22Rv1 (cell line): Measurements from ENCODE around the gene PTPN21.

ENCODE experiments used
- H3K27ac ChIP-seq: fragments of 450-650 bp; 2 replicates; pipeline ENCODE4 v1.5.1; 2017
- ZFX ChIP-seq: fragments of 450-650 bp; IDR thresholded peaks from 2 replicates; pipeline ENCODE4 v1.6.1; 2017; ENCODE audit warnings: antibody characterized with exemption, borderline replicate concordance
- TF ChIP-seq, protein P1 (sequence below): fragments of 450-650 bp; IDR thresholded peaks from 2 replicates; pipeline ENCODE4 v1.5.1; 2017; ENCODE audit warnings: mild to moderate bottlenecking

PTPN21 gene

DNA sequence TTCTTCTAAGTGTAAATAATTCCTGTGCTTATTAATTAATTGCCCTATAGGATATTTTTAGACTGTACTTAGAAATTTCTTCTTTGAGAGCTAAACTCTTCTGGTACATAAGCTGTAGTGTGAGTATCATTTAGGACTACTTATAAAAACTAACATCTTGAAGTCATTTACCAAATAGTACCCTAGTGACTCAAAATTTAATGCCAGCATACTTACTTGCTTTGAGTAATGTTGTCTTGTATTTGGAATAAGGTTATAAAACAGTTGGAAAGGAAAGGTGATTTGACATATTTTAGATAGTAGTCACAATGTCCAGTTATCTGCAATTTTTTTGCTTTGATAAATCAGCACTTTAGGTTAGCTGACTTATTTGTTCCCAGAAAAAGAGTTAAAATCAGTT lies 130.2 kb downstream of the PTPN21 start:
- no peak for TF ChIP-seq ZFX
- TF ChIP-seq, protein P1, sequence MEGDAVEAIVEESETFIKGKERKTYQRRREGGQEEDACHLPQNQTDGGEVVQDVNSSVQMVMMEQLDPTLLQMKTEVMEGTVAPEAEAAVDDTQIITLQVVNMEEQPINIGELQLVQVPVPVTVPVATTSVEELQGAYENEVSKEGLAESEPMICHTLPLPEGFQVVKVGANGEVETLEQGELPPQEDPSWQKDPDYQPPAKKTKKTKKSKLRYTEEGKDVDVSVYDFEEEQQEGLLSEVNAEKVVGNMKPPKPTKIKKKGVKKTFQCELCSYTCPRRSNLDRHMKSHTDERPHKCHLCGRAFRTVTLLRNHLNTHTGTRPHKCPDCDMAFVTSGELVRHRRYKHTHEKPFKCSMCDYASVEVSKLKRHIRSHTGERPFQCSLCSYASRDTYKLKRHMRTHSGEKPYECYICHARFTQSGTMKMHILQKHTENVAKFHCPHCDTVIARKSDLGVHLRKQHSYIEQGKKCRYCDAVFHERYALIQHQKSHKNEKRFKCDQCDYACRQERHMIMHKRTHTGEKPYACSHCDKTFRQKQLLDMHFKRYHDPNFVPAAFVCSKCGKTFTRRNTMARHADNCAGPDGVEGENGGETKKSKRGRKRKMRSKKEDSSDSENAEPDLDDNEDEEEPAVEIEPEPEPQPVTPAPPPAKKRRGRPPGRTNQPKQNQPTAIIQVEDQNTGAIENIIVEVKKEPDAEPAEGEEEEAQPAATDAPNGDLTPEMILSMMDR = no peak

DNA sequence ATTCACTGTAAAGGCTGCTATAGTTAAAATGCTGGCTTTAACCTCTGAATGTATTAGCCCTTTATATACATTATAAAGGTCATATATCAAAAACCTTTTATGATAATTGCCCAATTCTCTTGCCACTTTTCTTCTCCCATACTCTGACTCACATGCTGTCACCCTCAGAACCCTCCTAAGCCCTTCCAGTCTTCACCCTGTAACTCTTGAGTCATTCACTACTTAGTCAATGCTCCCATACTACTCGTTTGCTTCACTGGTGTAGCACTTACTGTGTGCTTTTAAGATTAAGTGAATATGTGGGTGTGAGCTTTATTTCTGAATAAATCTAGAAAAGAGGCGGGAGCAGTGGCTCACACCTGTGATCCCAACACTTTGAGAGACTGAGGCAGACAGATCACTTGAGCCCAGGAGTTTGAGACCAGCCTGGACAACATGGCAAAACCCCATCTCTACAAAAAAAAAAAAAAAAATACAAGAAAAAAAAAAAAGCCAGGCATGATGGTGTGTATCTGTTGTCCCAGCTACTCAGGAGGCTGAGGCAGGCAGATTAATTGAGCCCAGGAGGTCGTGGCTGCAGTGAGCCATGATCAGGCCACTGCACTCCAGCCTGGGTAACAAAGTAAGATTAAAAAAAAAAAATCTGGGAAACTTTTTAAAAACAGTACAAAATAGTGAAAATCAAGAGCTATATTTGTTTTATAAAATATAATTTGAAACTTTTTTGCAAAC lies 131.7 kb downstream of the PTPN21 start:
- H3K27ac ChIP-seq = no peak overlapping the region
- TF ChIP-seq, protein P1 = no peak
- no peak for TF ChIP-seq ZFX

More for the DNA sequence above, 130.2 kb downstream of the PTPN21 start:
- no peak overlapping the region for H3K27ac ChIP-seq

DNA sequence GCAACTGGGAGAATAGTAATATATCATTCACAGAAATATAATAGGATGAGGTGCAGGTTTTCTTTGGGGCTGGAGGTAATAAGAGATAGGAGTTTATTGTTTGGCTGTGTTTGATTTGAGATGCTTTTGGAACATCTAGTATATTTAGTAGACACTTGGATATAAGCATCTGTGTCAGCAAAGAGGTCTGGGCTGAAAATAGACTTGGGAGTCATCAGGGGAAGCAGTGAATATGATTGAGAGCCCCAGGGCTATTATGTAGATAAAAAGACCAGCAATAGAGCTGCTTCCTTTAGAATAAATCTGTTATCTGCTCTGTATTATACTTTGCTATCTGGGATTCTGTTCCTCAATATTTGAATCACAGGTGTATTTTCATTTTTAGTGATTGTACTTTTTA lies 132.8 kb downstream of the PTPN21 start:
- no peak overlapping the region for H3K27ac ChIP-seq
- TF ChIP-seq, protein P1 = no peak

DNA sequence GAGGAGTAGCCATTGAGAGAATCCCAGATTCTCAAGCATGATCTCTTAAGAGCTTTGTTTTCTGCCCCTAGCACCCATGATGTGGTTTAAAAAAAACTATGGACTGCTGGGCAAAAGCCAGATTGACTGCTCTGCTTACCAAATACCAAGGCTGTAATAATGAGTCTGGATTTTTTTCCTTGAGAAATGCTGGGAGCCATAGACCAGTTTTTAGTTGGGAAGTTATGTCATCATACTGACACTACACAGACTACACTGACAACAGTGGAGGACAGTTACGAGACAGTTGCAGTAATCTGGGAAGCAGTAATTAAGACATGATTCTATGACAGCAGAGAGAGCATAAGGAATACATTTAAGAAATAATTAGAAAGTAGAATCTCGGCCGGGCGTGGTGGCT lies 133.5 kb downstream of the PTPN21 start:
- no peak for TF ChIP-seq ZFX
- TF ChIP-seq, protein P1 = no peak
- H3K27ac ChIP-seq = no peak overlapping the region

DNA sequence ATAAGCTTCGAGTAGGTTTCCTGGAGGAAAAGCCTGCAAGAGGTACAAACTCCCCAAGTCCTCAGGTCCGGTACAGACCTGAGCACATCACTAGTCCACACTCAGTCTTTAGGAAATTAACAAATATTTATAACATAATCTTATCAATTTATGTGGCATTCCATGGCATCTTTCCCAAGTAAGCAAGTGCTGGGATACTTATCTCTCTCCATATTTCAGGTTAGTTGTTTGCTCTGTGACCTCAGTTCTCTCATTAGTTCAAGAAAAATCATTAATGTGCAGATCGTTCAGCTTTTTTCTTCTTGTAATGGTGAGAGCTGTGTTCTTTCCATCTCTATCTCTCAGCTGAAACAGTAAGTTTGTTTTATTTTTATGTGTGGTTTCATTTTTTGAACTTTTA lies 134.6 kb downstream of the PTPN21 start:
- H3K27ac ChIP-seq = no peak overlapping the region
- no peak for TF ChIP-seq ZFX
- TF ChIP-seq, protein P1 = no peak

DNA sequence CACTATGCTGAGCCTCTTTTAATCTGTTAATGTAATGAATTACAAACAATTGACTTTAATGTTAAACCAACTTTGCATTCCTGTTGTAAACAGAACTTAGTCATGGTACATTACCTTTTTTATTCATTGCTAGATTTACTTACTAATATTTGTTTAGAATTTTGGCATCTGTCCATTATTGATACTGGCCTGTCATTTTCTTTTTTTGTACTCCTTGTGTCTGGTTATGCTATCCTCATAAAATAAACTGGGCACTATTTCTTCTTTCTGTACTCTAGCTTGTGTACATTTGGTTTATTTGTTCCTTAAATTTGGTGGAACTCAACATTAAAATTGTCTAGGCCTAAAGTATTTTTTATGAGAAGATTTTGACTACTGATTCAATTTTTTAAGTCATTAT lies 137.2 kb downstream of the PTPN21 start:
- H3K27ac ChIP-seq = 0 out of 2 replicates have a peak overlapping the region, but pooled peaks have one; percentile 12
- no peak for TF ChIP-seq ZFX
- TF ChIP-seq, protein P1 = no peak
